H9 (cell line): ENCODE data around the gene ZMPSTE24. TPM values are rescaled to one million over a fixed set of nuclear protein-coding genes. Genes with fewer than 3 reads are reported as not detected.

Experiments used
- DNase-seq: peaks from one replicate; pipeline ENCODE4 v3.0.0-alpha.2; 2017
- H2AFZ ChIP-seq: one replicate; pipeline ENCODE4 v1.6.1; 2013; ENCODE audit warnings: mild to moderate bottlenecking, low read length, control low read depth, moderate library complexity
- H2AK5ac ChIP-seq: 2 replicates; pipeline ENCODE4 v1.6.1; 2013; ENCODE audit warnings: low read length, control low read depth, mixed read lengths; ENCODE audit not compliant: insufficient read length
- H2BK120ac ChIP-seq: one replicate; pipeline ENCODE4 v1.6.1; 2013; ENCODE audit warnings: low read depth, mild to moderate bottlenecking, low read length, control low read depth, inconsistent platforms; ENCODE audit not compliant: poor library complexity, severe bottlenecking
- H2BK12ac ChIP-seq: 2 replicates; pipeline ENCODE4 v1.6.1; 2013; ENCODE audit warnings: low read length, control low read depth, mixed read lengths, low read depth; ENCODE audit not compliant: insufficient read length
- H2BK15ac ChIP-seq: 2 replicates; pipeline ENCODE4 v1.6.1; 2013; ENCODE audit warnings: low read depth, low read length, control low read depth
- H2BK20ac ChIP-seq: one replicate; pipeline ENCODE4 v1.6.1; 2013; ENCODE audit warnings: low read depth, mild to moderate bottlenecking, low read length, control low read depth, inconsistent platforms; ENCODE audit not compliant: poor library complexity, severe bottlenecking
- H2BK5ac ChIP-seq: 2 replicates; pipeline ENCODE4 v1.6.1; 2013; ENCODE audit warnings: low read length, control low read depth, mixed read lengths; ENCODE audit not compliant: insufficient read length
- H3K14ac ChIP-seq: 2 replicates; pipeline ENCODE4 v1.6.1; 2013; ENCODE audit warnings: low read length, control low read depth; ENCODE audit not compliant: insufficient read depth
- H3K18ac ChIP-seq: 2 replicates; pipeline ENCODE4 v1.6.1; 2013; ENCODE audit warnings: low read depth, mild to moderate bottlenecking, mixed read lengths, low read length, control low read depth; ENCODE audit not compliant: insufficient read length
- H3K23ac ChIP-seq: 2 replicates; pipeline ENCODE4 v1.6.1; 2013; ENCODE audit warnings: low read length, control low read depth, mixed read lengths, low read depth; ENCODE audit not compliant: insufficient read length
- H3K23me2 ChIP-seq: 2 replicates; pipeline ENCODE4 v1.6.1; 2013; ENCODE audit warnings: low read depth, mild to moderate bottlenecking, mixed read lengths, low read length, control low read depth; ENCODE audit not compliant: insufficient read length, poor library complexity, severe bottlenecking
- H3K27ac ChIP-seq: 2 replicates; pipeline ENCODE4 v1.5.1; 2013; ENCODE audit warnings: low read length, control low read depth, mixed read lengths, low read depth; ENCODE audit not compliant: insufficient read length
- H3K27me3 ChIP-seq: 2 replicates; pipeline ENCODE4 v1.6.1; 2013; ENCODE audit warnings: low read length, control low read depth, inconsistent platforms; ENCODE audit not compliant: insufficient read depth
- H3K4ac ChIP-seq: 2 replicates; pipeline ENCODE4 v1.6.1; 2013; ENCODE audit warnings: low read depth, mild to moderate bottlenecking, control low read depth, inconsistent platforms, low read length, moderate library complexity
- H3K4me1 ChIP-seq: 2 replicates; pipeline ENCODE4 v1.6.1; 2013; ENCODE audit warnings: low read length, control low read depth, inconsistent platforms; ENCODE audit not compliant: insufficient read depth
- H3K4me2 ChIP-seq: 2 replicates; pipeline ENCODE4 v1.6.1; 2013; ENCODE audit warnings: low read length, control low read depth, mixed read lengths; ENCODE audit not compliant: insufficient read length, insufficient read depth
- H3K56ac ChIP-seq: 2 replicates; pipeline ENCODE4 v1.6.1; 2013; ENCODE audit warnings: low read depth, mild to moderate bottlenecking, mixed read lengths, low read length, control low read depth; ENCODE audit not compliant: insufficient read length
- H3K79me1 ChIP-seq: 2 replicates; pipeline ENCODE4 v1.6.1; 2013; ENCODE audit warnings: low read depth, mild to moderate bottlenecking, moderate library complexity, low read length, control low read depth, inconsistent platforms; ENCODE audit not compliant: insufficient read depth, poor library complexity, severe bottlenecking
- H3K79me2 ChIP-seq: 2 replicates; pipeline ENCODE4 v1.6.1; 2013; ENCODE audit warnings: low read length, control low read depth, inconsistent platforms; ENCODE audit not compliant: insufficient read depth
- H3K9ac ChIP-seq: 2 replicates; pipeline ENCODE4 v1.6.1; 2013; ENCODE audit warnings: low read length, control low read depth, mixed read lengths; ENCODE audit not compliant: insufficient read length; ENCODE audit errors: extremely low read depth
- H3K9me3 ChIP-seq: one replicate; pipeline ENCODE4 v1.6.1; 2013; ENCODE audit warnings: low read depth, low read length, inconsistent platforms; ENCODE audit not compliant: control insufficient read depth
- H3T11ph ChIP-seq: one replicate; pipeline ENCODE4 v1.6.1; 2013; ENCODE audit warnings: mild to moderate bottlenecking, low read length, control low read depth, inconsistent platforms
- H4K20me1 ChIP-seq: one replicate; pipeline ENCODE4 v1.6.1; 2013; ENCODE audit not compliant: control insufficient read depth, insufficient read length, insufficient read depth
- H4K5ac ChIP-seq: 2 replicates; pipeline ENCODE4 v1.6.1; 2013; ENCODE audit warnings: low read depth, mild to moderate bottlenecking, mixed read lengths, low read length, control low read depth; ENCODE audit not compliant: insufficient read length
- H4K8ac ChIP-seq: replicated peaks from 2 replicates; pipeline ENCODE4 v1.6.1; 2013; ENCODE audit warnings: low read length, control low read depth, mixed read lengths, low read depth; ENCODE audit not compliant: insufficient read length
- H4K91ac ChIP-seq: 2 replicates; pipeline ENCODE4 v1.6.1; 2013; ENCODE audit warnings: low read depth, mild to moderate bottlenecking, moderate library complexity, mixed read lengths, low read length, control low read depth; ENCODE audit not compliant: insufficient read length
- H3K27ac Mint-ChIP-seq, 3 experiments: 2 replicates in 2 of 3; 3 replicates in 1 of 3; pipeline ENCODE4 v1.8.0; 2020 to 2021; ENCODE audit warnings: mixed read lengths in 3 of 3, mild to moderate bottlenecking in 1 of 3, moderate library complexity in 1 of 3
- H3K27me3 Mint-ChIP-seq: 2 replicates; pipeline ENCODE4 v1.8.0; 2021; ENCODE audit warnings: low read depth, mild to moderate bottlenecking, moderate library complexity, mixed read lengths
- H3K36me3 Mint-ChIP-seq, 3 experiments: 2 replicates in 2 of 3; 3 replicates in 1 of 3; pipeline ENCODE4 v1.8.0; 2020 to 2021; ENCODE audit warnings: low read depth in 3 of 3, mixed read lengths in 3 of 3; ENCODE audit not compliant: insufficient read depth in 1 of 3
- H3K4me1 Mint-ChIP-seq, 2 experiments: 2 replicates each; pipeline ENCODE4 v1.8.0; 2020; ENCODE audit warnings: mixed read lengths in 2 of 2
- H3K4me3 Mint-ChIP-seq, 2 experiments: 2 replicates in 1 of 2; 3 replicates in 1 of 2; pipeline ENCODE4 v1.8.0; 2020 to 2021; ENCODE audit warnings: mild to moderate bottlenecking in 2 of 2, mixed read lengths in 2 of 2, moderate library complexity in 1 of 2
- H3K9me3 Mint-ChIP-seq, 2 experiments: 2 replicates in 1 of 2; 3 replicates in 1 of 2; pipeline ENCODE4 v1.8.0; 2020; ENCODE audit warnings: mild to moderate bottlenecking in 2 of 2, mixed read lengths in 2 of 2, moderate library complexity in 1 of 2
- WGBS: extraction: QIAGEN DNeasy Blood & Tissue Kit; methylation state at CpG from one replicate; pipeline ENCODE4 v1.1.7; 2013; ENCODE audit warnings: missing lambda C conversion rate, low lambda C conversion rate, mixed read lengths; ENCODE audit not compliant: insufficient read length; ENCODE audit errors: extremely low coverage; 5-methylcytosine and 5-hydroxymethylcytosine counted together
- total RNA-seq: library from RNA; stranded (reverse); gene quantifications from 2 replicates; pipeline ENCODE4 v1.2.1, GENCODE V29; 2021
- TF ChIP-seq, protein P1 (sequence below): fragments of 200-600 bp; sonication (generic); conservative IDR thresholded peaks from 3 replicates; pipeline ENCODE4 v1.8.0; 2021; ENCODE audit warnings: antibody characterized with exemption, mild to moderate bottlenecking

Gene ZMPSTE24
- total RNA-seq, 1 experiment from 2014 or later: 47.6 TPM

DNA sequence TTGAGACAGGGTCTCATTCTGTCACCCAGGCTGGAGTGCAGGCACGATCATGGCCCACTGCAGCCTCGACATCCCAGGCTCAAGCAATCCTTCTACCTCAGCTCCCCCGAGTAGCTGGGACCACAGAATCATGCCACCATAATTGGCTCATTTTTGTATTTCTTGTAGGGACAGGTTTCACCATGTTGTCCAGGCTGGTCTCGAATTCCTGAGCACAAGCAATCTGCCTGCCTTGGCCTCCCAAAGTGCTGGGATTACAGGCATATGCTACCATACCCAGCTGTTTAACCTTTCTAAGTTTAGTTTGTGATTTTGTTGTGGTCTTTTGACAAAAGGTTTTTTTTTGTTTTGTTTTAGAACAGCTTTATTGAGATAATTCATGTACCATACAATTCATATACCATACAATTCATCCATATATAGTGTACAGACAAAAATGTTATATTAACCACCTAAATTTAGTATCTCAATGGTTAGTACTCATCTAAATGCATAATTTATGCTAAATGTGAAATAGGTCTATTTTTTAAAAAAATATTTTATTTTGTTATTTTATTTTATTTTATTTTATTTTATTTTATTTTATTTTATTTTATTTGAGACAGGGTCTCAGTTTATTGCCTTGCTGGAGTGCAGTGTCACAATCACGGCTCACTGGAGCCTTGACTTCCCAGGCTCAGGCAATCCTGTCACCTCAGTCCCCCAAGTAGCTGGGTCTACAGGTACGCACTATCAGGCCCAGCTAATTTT is 8.9 kb downstream of the ZMPSTE24 start:
- Histone ChIP-seq H2AK5ac (no peak overlapping the region), H2BK20ac (no peak overlapping the region), H3K18ac (no peak overlapping the region), H3K27me3 (no peaks in the 10 kb centered on the region), H3K27ac (no peak overlapping the region), H3K23ac (no peak overlapping the region), H3K79me2 (no peaks in the 10 kb centered on the region), H3K4ac (no peak overlapping the region), H3K9me3 (no peaks in the 10 kb centered on the region), H3K14ac (no peak overlapping the region), H4K20me1 (no peaks in the 10 kb centered on the region), H4K8ac (no peak overlapping the region), H2BK12ac (no peak overlapping the region), H2BK15ac (no peak overlapping the region), H3K9ac (no peak overlapping the region), H3K4me2 (no peak overlapping the region), H3K4me1 (no peaks in the 10 kb centered on the region), H2AFZ (no peak overlapping the region), H3K56ac (no peak overlapping the region), H4K91ac (no peak overlapping the region), H3T11ph (no peak overlapping the region), H3K23me2 (no peaks in the 10 kb centered on the region), H2BK120ac (no peak overlapping the region), H3K79me1 (no peaks in the 10 kb centered on the region), H4K5ac (no peak overlapping the region), H2BK5ac (no peak overlapping the region)
- no peaks in the 10 kb centered on the region for H3K4me1 Mint-ChIP-seq
- H3K4me3 Mint-ChIP-seq: no peak overlapping the region
- DNase-seq: no peak
- TF ChIP-seq, protein P1, sequence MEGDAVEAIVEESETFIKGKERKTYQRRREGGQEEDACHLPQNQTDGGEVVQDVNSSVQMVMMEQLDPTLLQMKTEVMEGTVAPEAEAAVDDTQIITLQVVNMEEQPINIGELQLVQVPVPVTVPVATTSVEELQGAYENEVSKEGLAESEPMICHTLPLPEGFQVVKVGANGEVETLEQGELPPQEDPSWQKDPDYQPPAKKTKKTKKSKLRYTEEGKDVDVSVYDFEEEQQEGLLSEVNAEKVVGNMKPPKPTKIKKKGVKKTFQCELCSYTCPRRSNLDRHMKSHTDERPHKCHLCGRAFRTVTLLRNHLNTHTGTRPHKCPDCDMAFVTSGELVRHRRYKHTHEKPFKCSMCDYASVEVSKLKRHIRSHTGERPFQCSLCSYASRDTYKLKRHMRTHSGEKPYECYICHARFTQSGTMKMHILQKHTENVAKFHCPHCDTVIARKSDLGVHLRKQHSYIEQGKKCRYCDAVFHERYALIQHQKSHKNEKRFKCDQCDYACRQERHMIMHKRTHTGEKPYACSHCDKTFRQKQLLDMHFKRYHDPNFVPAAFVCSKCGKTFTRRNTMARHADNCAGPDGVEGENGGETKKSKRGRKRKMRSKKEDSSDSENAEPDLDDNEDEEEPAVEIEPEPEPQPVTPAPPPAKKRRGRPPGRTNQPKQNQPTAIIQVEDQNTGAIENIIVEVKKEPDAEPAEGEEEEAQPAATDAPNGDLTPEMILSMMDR: no peak
- no peaks in the 10 kb centered on the region for H3K27me3 Mint-ChIP-seq
- no peak overlapping the region for H3K27ac Mint-ChIP-seq
- peaks cover 7 to 62% (median 48%) of the 10 kb centered on the region in 3 experiments; a peak in 6 of 7 replicates for H3K36me3 Mint-ChIP-seq
- no CpG with 5 or more reads among the region's 6 CpGs for WGBS
- no peaks in the 10 kb centered on the region for H3K9me3 Mint-ChIP-seq
